Measurements from ENCODE around the gene MESD.

Gene MESD

GRCh38 chr15:80991421-80991820 is 1.8 kb upstream of the MESD start:
- peak; percentile 65 for DNase-seq (ENCODE audit: low spot score)

DNA sequence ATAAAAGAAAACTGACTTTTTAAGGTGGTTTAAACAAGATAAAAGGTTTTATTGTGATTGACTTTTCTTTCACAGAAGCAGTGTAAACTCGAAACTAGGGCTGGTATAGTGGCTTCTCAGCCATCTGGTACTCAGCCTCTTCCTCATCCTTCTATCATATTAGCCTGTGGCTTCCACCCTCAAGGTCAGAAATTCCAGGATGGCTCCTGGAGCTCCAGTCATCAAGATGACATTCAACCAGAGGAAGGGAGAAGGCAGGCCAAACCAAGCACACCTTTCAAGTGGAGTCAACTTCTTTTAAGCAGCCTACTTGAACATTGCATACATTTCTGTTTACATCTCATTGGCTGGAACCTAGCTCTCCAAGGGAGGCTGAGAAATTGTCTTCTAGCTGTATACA is 1.3 kb upstream of the MESD start:
- no peak for DNase-seq (ENCODE audit: low spot score)

DNA sequence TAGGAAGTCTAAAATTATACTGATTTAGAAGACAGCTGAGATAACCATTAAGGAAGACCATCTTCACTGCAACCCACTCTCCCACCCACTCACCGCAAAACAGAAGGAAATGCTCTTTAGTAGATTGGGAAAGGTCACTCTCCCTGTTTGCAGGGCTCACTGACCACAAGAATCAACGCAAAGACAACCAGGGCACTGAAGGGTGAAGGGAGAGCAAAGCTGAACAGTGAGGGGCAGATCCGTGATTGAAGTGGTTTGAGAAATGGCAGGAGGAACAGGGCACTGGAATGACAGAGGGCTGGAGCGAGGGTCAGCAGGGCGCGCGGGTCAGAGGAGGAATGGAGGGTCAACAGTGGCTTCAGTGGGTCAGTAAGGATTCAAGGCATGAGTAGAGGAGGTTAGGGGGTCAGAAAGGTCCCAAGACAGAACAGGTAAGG is 520 bp downstream of the MESD start:
- DNase-seq (ENCODE audit: low spot score): no peak

DNA sequence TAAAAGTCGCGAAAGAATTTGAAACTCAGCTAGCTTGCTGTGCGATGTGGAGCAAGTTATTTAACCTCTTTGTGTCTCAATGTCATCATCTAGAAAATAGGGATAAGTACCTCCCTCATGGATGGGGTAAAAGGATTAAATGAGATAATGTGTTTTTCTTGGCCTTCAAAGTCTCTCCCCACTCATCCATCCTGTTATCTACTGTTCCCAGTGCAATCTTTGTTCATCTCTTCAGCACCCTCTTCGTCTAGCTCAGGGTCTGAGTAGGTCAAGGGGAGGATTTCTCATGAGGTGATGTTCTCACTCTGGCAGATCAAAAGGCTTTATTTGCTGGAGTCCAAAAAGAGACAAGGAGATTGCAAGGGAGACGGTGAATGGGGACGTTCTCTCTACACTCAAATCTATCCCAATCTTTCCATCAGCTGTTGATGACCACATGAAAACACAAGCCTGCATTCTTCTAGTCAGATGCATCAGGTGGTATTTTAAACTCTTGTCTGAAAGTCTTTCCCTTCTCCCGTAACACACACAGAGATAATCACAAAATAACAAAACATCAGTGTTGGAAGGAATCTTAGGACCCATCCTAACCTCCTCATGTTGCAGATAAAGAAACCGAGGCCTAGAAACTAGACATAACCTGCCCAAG is 1.3 kb downstream of the MESD start:
- no peak for DNase-seq (ENCODE audit: low spot score)

- no peak for DNase-seq (ENCODE audit: low spot score)
These were observed 3.1 kb downstream of the MESD start for GRCh38 chr15:80986487-80986886.

DNA sequence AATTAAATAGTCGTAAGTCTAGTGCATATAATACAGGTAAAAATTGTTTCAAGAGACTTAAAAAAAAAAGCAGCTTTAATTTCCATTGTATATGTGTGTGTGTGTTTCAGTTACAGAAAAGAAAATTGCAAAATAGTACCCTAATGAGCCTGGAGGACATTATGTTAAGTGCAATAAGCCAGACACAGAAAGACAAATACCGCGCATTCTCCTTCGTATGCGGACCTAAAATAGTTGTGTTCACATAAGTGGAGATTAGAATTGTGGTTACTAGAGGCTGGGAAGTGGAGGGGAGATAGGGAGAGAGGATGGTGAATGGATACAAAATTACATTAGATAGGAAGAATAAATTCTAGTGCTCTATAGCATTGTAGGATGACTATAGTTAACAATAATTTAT is 3.6 kb downstream of the MESD start:
- DNase-seq (ENCODE audit: low spot score): no peak

DNA sequence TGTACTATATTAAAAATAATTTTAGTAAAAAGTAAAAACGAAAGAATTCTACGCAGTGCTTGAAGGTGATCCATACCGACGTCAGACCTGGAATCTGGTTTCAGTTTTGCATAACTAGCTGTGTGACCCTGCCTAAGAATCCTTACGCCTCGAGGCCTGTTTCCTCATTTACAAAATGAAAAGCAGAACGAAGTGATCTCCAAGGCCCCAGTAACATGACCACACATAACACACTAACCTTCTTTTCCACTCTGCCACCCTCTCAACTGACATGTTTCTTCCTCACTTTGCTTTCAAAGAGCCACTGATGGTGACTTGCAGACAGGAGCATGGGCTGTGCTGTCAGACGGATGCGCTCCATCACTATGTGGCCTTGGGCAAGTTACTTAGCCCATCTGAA is 4.8 kb downstream of the MESD start:
- DNase-seq (ENCODE audit: low spot score): no peak

DNA sequence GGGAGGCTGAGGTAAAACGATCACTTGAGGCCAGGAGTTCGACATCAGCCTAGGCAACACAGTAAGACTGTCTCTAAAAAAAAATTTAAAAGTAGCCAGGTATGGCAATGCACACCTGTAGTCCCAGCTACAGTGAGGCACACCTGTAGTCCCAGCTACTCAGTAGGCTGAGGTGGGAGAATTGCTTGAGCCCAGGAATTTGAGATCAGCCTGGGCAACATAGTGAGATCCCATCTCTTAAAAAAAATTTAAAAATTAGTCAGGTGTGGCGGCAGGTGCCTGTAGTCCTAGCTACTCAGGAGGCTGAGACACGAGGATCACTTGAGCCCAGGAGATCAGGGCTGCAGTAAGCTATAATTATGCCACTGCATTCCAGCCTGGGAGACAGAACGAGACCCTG is 6.8 kb downstream of the MESD start:
- no peak for DNase-seq (ENCODE audit: low spot score)

- DNase-seq (ENCODE audit: low spot score): no peak
These were observed 7.4 kb downstream of the MESD start for GRCh38 chr15:80982205-80982604.

GRCh38 chr15:80979538-80980200 is 9.9 kb downstream of the MESD start:
- DNase-seq (ENCODE audit: low spot score): no peak

DNA sequence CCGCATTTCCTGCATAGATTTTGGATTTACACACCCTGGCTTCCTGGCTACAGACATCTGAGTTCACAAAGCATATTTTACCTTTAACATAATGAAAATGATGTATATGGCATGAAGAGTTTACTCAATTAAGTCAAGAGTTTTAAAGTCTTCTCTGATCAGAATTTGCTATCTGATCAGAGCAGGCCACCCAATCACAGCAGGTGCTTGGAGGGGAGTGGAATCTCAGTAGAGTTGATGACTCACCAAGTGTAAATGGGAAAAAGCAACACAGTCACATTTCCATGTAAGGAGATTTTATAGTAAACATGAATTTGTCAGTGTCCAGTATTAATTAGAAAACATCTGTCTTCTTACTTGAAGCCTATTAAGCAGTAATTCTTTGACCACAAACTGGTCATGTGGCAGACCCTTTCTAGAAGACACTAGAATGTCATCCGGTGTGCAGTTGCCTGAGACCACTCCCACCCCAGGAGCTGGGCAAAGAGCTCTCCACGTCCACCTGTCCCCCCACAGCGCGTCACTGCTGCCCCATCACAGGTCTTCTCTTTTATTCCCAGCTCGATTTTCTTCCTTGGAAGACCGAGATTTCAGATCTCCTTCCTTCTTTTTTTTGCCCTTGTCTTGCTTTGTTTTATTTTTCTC is 10.8 kb downstream of the MESD start:
- no peak for DNase-seq (ENCODE audit: low spot score)

DNA sequence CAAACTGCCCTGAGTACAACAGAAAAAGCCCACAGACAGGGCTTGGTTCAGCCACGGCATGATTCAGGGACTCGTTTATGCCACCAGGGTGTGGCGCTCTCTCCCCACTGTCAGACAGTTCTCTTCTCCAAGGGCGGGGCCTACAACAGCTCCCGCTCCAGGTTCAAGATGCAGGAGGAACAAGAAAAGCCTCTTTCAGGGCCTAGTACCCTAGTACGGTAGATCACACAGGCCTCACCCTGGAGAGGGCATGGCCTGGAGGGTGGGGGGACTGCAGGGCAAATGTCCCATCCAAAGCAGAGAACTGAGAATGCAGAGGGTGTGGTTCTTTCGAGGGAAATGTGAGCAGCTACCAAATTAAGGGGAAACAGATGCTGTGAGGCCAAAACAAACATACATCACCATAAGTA is 12.0 kb downstream of the MESD start:
- no peak for DNase-seq (ENCODE audit: low spot score)

DNA sequence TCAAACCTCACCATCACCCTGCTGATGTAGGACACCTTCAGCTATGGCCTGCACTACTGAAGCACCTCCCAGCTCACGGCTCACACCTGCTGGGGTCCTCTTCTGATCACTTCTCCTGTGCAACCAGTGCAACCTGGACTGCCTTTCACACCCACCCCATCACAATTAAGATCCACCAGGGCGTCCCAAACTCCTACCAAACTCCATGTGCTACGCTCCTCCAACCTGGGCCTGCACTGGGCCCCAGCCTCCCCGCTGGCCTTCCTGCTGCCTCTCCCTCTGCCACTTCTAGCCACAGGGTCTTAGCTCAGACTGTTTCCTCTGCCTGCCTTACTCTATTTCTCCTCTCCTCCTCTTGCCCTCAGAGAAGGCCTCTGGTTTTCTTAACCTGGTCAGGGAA is 12.8 kb downstream of the MESD start:
- DNase-seq (ENCODE audit: low spot score): no peak

- no peak for DNase-seq (ENCODE audit: low spot score)
These were observed 14.7 kb downstream of the MESD start for GRCh38 chr15:80974914-80975313.

- DNase-seq (ENCODE audit: low spot score): no peak
These were observed 17.3 kb downstream of the MESD start for GRCh38 chr15:80972276-80972675.

- DNase-seq (ENCODE audit: low spot score): no peak
These were observed 18.5 kb downstream of the MESD start for GRCh38 chr15:80971143-80971542.

GRCh38 chr15:80970658-80971057 is 19.0 kb downstream of the MESD start:
- DNase-seq (ENCODE audit: low spot score): no peak

DNA sequence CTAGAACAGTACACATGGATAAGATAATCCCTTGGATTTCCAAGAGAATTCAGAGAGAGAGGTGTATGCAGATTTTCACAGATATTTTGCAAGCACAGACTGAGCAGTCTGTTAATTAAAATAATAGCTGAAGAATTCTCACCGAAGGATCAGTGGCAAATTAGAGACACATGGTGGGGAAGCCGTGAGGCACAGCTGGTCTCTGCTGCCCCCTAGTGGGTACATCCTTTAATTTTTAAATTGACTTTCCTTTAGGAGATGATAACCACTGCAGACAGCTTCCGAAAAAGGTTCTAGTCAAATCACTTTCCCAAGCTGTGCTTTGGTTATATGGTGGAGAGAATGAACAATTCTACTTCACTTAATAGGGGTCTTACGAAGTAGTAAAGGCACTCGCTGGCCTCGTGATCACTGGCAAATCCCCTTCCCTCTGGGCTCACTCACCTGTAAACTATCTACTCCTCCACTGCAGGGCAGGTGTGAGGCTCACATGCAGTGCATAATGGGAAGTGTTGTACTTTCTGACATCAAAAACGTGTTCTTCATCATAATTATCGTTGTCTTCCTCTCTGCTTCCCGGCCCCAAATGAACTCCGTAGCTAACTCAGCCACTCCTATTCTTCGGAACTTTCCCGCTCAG is 19.5 kb downstream of the MESD start:
- peak; percentile 54 for DNase-seq (ENCODE audit: low spot score)

DNA sequence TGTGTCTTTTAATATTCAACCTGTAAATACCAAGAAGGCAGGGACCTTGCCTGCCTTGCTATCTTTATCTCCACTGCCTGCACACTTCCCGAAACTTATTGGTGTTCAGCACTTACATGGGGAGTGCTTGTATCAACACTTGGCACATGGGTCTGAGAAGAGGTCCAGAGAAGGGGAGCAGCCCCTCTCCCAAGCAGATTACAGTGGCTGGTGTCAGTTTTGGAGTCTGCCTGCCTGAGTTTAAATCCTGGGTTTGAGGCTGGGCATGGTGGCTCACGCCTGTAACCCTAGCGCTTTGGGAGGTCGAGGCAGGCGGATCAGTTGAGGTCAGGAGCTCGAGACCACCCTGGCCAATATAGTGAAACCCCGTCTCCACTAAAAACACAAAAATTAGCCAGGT is 20.3 kb downstream of the MESD start:
- DNase-seq (ENCODE audit: low spot score): no peak

DNA sequence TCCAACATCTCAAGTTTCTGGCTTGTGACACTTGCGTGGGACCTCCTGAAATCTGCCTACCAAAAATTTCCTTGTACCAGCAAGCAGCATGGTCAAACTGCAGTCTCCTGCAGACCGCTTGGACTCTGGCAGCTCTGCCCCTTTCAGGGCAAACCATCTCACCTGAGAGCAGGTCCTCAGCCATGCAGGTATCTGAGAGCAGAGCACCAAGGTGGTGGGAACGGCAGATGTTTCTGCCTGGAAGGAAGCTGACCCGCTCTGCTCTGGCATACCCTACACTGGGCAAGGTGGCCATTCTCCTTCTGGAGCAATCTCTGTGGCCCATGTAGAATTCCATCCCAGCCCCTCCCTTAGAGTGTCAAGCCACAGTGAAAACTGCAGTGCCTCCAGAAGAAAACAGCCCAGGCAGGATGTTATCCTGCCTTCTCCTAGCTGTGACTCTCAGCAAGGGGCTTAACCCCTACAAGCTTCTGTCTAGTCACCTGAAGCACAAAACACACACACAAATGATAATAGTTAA is 21.6 kb downstream of the MESD start:
- DNase-seq (ENCODE audit: low spot score): no peak

- peak; percentile 71 for DNase-seq (ENCODE audit: low spot score)
These were observed 22.2 kb downstream of the MESD start for GRCh38 chr15:80967451-80967850.

- DNase-seq (ENCODE audit: low spot score): no peak
These were observed 23.0 kb downstream of the MESD start for GRCh38 chr15:80966431-80967197.

All from hepatic stellate cell (primary cell).